Ovary (tissue), 3 donors: ENCODE measurements around the gene VAC14.

Source experiments
- CTCF ChIP-seq, 3 donors: fragments of 450-650 bp in 2 of 3; fragments of 200-600 bp in 1 of 3; IDR thresholded peaks; one replicate each; pipeline versions ENCODE4 v1.5.1 to v1.8.0; 2016 to 2022; ENCODE audit warnings: antibody characterized with exemption in 3 of 3, mild to moderate bottlenecking in 1 of 3
- POLR2A ChIP-seq: fragments of 450-650 bp; IDR thresholded peaks from one replicate; pipeline ENCODE4 v1.6.1; 2017; ENCODE audit warnings: antibody characterized with exemption, mild to moderate bottlenecking, moderate library complexity
- donor health status: DM: no; HTN: no; CAD: no.

GRCh38 chr16:70739389-70739788 is 61.6 kb downstream of the VAC14 start:
- no peak for TF ChIP-seq POLR2A
- no peak for TF ChIP-seq CTCF (IDR thresholded peaks at IDR 0.05)
